PC-9 (cell line): Measurements from ENCODE around the gene ARHGEF17.

Source experiments
- EZH2 ChIP-seq: fragments of 200-600 bp; sonication (generic); IDR thresholded peaks from 2 replicates; pipeline ENCODE4 v1.8.0; 2017; ENCODE audit warnings: antibody characterized with exemption, low read depth
- TF ChIP-seq, protein P1 (sequence below): fragments of 200-600 bp; sonication (generic); conservative IDR thresholded peaks from 2 replicates; pipeline ENCODE4 v1.6.1; 2017; ENCODE audit warnings: mixed run types, antibody characterized with exemption, mild to moderate bottlenecking, moderate library complexity

GRCh38 chr11:73410627-73411026, 102.6 kb downstream of the ARHGEF17 start:
- no peak for TF ChIP-seq EZH2
- TF ChIP-seq, protein P1, sequence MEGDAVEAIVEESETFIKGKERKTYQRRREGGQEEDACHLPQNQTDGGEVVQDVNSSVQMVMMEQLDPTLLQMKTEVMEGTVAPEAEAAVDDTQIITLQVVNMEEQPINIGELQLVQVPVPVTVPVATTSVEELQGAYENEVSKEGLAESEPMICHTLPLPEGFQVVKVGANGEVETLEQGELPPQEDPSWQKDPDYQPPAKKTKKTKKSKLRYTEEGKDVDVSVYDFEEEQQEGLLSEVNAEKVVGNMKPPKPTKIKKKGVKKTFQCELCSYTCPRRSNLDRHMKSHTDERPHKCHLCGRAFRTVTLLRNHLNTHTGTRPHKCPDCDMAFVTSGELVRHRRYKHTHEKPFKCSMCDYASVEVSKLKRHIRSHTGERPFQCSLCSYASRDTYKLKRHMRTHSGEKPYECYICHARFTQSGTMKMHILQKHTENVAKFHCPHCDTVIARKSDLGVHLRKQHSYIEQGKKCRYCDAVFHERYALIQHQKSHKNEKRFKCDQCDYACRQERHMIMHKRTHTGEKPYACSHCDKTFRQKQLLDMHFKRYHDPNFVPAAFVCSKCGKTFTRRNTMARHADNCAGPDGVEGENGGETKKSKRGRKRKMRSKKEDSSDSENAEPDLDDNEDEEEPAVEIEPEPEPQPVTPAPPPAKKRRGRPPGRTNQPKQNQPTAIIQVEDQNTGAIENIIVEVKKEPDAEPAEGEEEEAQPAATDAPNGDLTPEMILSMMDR = no peak
